ENCODE results near the gene PRPF8.

PRPF8 gene

GRCh38 chr17:1684378-1685189 is at the start of gene PRPF8:
PRPF8 (minus strand) TSS chr17:1684867; CDS start chr17:1684571, 296 bp downstream.
- no peaks in the 10 kb centered on the region for H3K27me3 Mint-ChIP-seq
- H3K36me3 Mint-ChIP-seq = peaks cover 20% of the 10 kb centered on the region
- H3K4me3 Mint-ChIP-seq = peak within 1 kb of the TSS; percentile 100
- H3K27ac Mint-ChIP-seq = peak within 1 kb of the TSS; percentile 100
- no peaks in the 10 kb centered on the region for H3K9me3 Mint-ChIP-seq
- peaks cover 53% of the 10 kb centered on the region for H3K4me1 Mint-ChIP-seq

DNA sequence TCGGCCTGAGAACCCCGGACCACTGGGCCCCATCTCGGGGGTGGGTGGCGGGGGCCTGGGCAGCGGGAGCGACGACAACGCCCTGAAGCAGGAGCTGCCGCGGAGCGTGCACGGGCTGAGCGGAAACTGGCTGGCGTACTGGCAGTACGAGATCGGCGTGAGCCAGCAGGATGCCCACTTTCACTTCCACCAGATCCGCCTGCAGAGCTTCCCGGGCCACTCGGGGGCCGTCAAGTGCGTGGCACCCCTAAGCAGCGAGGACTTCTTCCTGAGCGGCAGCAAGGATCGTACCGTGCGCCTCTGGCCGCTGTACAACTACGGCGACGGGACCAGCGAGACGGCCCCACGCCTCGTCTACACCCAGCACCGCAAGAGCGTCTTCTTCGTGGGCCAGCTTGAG is 49.1 kb upstream of the PRPF8 start:
- Mint-ChIP-seq H3K4me1 (peaks cover 18% of the 10 kb centered on the region), H3K9me3 (no peaks in the 10 kb centered on the region), H3K36me3 (peaks cover 2% of the 10 kb centered on the region), H3K4me3 (no peak overlapping the region), H3K27me3 (no peaks in the 10 kb centered on the region), H3K27ac (no peak overlapping the region)

DNA sequence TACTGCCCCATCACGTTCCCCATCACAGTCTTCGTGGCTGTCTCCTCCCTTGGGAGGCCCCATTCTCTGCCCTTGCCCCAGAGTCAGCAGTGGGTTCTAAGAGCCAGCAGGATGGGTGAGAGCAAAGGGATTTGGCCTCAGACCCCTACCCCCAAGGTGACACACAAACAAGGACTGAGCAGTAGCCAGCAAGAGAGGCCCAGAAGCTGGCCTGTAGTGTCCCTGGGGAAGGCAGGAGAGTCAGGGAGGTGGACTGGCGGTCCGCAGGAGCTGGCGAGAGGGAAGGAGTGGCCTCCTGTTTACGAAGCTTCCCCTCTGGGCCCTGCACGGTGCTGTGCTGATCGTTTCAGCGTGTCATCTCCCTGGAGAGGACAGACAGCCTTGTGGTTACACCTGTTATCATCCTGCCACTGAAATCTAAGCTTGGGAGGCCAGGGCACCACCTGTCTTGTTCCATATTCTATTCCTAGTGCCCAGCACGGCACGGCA is 48.2 kb upstream of the PRPF8 start:
- no peak overlapping the region for H3K27ac Mint-ChIP-seq
- H3K4me1 Mint-ChIP-seq = peaks cover 26% of the 10 kb centered on the region
- no peaks in the 10 kb centered on the region for H3K9me3 Mint-ChIP-seq
- no peaks in the 10 kb centered on the region for H3K27me3 Mint-ChIP-seq
- peaks cover 2% of the 10 kb centered on the region for H3K36me3 Mint-ChIP-seq
- H3K4me3 Mint-ChIP-seq = no peak overlapping the region

- H3K27ac Mint-ChIP-seq = no peak overlapping the region
- no peak overlapping the region for H3K4me3 Mint-ChIP-seq
- H3K36me3 Mint-ChIP-seq = peaks cover 2% of the 10 kb centered on the region
- no peaks in the 10 kb centered on the region for H3K27me3 Mint-ChIP-seq
- no peaks in the 10 kb centered on the region for H3K9me3 Mint-ChIP-seq
- peaks cover 26% of the 10 kb centered on the region for H3K4me1 Mint-ChIP-seq
Measured at GRCh38 chr17:1732241-1732832, 47.7 kb upstream of the PRPF8 start.

GRCh38 chr17:1731194-1731506 is 46.5 kb upstream of the PRPF8 start:
- H3K4me1 Mint-ChIP-seq = peaks cover 23% of the 10 kb centered on the region
- peaks cover 2% of the 10 kb centered on the region for H3K36me3 Mint-ChIP-seq
- H3K9me3 Mint-ChIP-seq = no peaks in the 10 kb centered on the region
- H3K4me3 Mint-ChIP-seq = no peak overlapping the region
- H3K27ac Mint-ChIP-seq = no peak overlapping the region
- no peaks in the 10 kb centered on the region for H3K27me3 Mint-ChIP-seq

GRCh38 chr17:1730326-1731193 is 45.9 kb upstream of the PRPF8 start:
- no peaks in the 10 kb centered on the region for H3K27me3 Mint-ChIP-seq
- H3K36me3 Mint-ChIP-seq = peaks cover 4% of the 10 kb centered on the region
- no peaks in the 10 kb centered on the region for H3K9me3 Mint-ChIP-seq
- H3K4me1 Mint-ChIP-seq = peaks cover 26% of the 10 kb centered on the region
- no peak overlapping the region for H3K4me3 Mint-ChIP-seq
- no peak overlapping the region for H3K27ac Mint-ChIP-seq

DNA sequence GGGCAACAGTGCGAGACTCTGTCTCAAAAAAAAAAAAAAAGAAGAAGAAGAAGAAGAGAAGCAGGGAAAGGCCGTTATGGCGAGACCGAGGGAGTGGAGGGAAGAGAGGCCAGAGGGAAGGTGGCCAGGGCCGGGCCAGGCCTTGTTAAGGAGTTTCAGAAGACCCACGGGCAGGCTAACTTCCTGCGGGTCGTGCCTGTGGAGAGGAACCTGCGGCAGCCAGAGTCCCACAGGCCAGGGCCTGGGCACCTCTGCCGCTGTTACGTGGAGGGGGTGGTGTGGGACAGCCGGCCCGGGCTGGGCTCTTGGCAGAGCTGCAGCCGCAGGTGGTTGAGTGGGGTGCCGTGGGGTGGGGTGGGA is 45.3 kb upstream of the PRPF8 start:
- Mint-ChIP-seq H3K4me3 (peak overlapping the region; percentile 49), H3K9me3 (no peaks in the 10 kb centered on the region), H3K36me3 (peaks cover 4% of the 10 kb centered on the region), H3K4me1 (peaks cover 29% of the 10 kb centered on the region), H3K27ac (no peak overlapping the region), H3K27me3 (no peaks in the 10 kb centered on the region)

DNA sequence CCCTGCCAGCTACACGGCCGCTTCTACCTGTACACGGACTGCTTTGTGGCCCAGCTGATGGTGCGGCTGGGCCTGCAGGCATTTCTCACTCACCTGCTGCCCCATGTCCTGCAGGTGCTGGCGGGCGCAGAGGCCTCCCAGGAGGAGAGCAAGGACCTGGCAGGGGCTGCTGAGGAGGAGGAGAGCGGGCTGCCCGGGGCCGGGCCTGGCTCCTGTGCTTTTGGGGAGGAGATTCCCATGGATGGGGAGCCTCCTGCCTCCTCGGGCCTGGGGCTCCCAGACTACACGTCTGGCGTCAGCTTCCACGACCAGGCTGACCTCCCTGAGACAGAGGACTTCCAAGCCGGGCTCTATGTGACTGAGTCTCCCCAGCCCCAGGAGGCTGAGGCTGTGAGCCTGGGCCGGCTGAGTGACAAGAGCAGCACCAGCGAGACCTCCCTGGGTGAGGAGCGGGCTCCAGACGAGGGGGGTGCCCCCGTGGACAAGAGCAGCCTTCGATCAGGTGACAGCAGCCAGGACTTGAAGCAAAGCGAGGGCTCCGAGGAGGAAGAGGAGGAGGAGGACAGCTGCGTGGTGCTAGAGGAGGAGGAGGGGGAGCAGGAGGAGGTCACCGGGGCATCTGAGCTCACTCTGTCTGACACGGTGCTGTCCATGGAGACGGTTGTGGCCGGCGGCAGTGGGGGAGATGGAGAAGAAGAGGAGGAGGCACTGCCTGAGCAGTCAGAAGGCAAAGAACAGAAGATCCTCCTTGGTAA is 43.4 kb upstream of the PRPF8 start:
- Mint-ChIP-seq H3K4me1 (peaks cover 35% of the 10 kb centered on the region), H3K9me3 (no peaks in the 10 kb centered on the region), H3K4me3 (peak overlapping the region; percentile 36), H3K36me3 (peaks cover 4% of the 10 kb centered on the region), H3K27ac (peak overlapping the region; percentile 55), H3K27me3 (no peaks in the 10 kb centered on the region)

- Mint-ChIP-seq H3K9me3 (no peaks in the 10 kb centered on the region), H3K27ac (no peak overlapping the region), H3K27me3 (no peaks in the 10 kb centered on the region), H3K4me3 (no peak overlapping the region), H3K36me3 (peaks cover 4% of the 10 kb centered on the region), H3K4me1 (peaks cover 39% of the 10 kb centered on the region)
Measured at GRCh38 chr17:1727258-1727789, 42.7 kb upstream of the PRPF8 start.

DNA sequence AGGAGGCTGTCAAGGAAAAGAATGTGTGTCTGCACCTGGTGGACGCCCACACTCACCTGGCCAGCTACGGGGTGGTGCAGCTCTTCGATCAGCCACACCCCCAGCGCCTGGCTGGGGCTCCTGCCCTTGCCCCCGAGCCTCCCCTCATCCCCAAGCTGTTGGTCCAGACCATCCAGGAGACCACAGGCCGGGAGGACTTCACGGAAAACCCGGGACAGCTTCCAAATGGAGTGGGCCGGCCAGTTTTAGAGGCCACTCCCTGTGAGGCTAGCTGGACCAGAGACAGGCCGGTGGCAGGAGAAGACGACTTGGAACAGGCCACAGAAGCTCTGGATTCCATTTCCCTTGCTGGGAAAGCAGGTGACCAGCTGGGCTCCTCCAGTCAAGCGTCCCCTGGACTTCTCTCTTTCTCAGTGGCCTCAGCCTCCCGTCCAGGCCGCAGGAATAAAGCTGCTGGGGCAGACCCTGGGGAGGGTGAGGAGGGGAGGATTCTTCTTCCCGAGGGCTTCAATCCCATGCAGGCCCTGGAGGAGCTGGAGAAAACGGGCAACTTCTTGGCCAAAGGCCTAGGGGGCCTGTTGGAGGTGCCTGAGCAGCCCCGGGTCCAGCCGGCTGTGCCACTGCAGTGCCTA is 42.1 kb upstream of the PRPF8 start:
- Mint-ChIP-seq H3K9me3 (no peaks in the 10 kb centered on the region), H3K36me3 (peaks cover 4% of the 10 kb centered on the region), H3K27ac (no peak overlapping the region), H3K27me3 (no peaks in the 10 kb centered on the region), H3K4me3 (no peak overlapping the region), H3K4me1 (peaks cover 39% of the 10 kb centered on the region)

- H3K4me1 Mint-ChIP-seq = peaks cover 41% of the 10 kb centered on the region
- H3K9me3 Mint-ChIP-seq = no peaks in the 10 kb centered on the region
- H3K27ac Mint-ChIP-seq = peak overlapping the region; percentile 65
- no peaks in the 10 kb centered on the region for H3K27me3 Mint-ChIP-seq
- H3K36me3 Mint-ChIP-seq = peaks cover 4% of the 10 kb centered on the region
- H3K4me3 Mint-ChIP-seq = peak overlapping the region; percentile 78
Measured at GRCh38 chr17:1725642-1726511, 41.2 kb upstream of the PRPF8 start.

DNA sequence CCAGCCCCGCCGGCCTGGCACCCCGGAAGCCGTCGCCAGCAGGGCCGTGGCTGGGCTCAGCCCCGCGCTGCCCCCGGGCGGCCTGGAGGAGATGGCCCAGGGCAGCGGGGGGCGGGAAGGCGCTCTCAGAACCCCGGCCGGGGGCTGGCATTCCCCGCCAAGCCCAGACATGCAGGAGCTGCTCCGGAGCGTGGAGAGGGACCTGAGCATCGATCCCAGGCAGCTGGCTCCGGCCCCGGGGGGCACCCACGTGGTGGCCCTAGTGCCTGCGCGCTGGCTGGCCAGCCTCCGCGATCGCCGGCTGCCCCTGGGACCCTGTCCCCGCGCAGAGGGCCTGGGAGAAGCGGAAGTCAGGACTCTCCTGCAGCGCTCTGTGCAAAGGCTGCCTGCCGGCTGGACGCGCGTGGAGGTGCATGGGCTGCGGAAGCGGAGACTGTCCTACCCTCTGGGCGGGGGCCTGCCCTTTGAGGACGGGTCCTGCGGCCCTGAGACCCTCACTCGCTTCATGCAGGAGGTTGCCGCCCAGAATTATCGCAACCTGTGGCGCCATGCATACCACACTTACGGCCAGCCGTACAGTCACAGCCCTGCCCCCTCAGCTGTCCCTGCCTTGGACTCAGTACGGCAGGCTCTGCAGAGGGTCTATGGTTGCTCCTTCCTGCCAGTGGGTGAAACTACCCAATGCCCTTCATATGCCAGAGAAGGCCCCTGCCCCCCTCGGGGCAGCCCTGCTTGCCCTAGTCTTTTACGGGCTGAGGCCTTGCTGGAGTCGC is 40.4 kb upstream of the PRPF8 start:
- Mint-ChIP-seq H3K4me3 (peak overlapping the region; percentile 78), H3K27me3 (no peaks in the 10 kb centered on the region), H3K36me3 (peaks cover 4% of the 10 kb centered on the region), H3K9me3 (no peaks in the 10 kb centered on the region), H3K27ac (peak overlapping the region; percentile 65), H3K4me1 (peaks cover 45% of the 10 kb centered on the region)

DNA sequence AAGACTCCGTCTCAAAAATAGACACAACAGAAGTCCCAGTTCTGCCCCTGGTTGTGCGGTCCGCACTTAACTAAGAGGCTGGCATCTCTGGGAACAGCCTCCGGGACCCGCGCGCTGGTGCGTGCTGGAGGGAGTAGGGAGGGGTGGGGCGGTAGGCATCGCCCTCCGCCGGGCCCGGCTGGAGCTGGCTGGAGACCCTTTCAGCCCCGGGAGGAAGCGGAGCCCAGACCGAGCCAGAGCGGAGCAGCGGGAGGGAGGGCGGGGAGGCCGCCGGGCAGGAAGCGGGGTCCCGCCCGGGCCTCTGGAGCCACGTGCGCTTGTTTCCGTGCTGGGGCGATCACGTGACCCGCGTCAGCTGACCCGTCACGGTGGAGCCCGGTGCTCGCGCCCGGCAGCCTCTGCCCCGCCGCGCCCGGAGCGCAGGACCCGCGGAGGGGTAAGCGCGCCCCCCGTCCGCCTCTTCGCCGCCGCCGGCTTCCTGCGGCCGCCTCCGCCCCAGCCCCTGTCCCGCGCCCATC is 39.7 kb upstream of the PRPF8 start, which contains the start of gene WDR81:
TSS of gene WDR81 (plus strand) at position 354 of the 518 bp plus-strand sequence. CDS start 256 bp downstream, outside the sequence.
- Mint-ChIP-seq H3K27ac (peak within 1 kb of the TSS; percentile 94), H3K27me3 (no peaks in the 10 kb centered on the region), H3K9me3 (no peaks in the 10 kb centered on the region), H3K4me1 (peaks cover 40% of the 10 kb centered on the region), H3K36me3 (peaks cover 1% of the 10 kb centered on the region), H3K4me3 (peak within 1 kb of the TSS; percentile 78)

All from activated naive CD4-positive, alpha-beta T cell treated with anti-CD3 and anti-CD28 coated beads, Interleukin-2, amount 50 U/mL, for 24 hours (primary cell).